ENCODE measurements around the gene PXYLP1.
A peak's percentile ranks its signal among the peaks of the same experiment; 100 is the strongest.
"Not testable (repeated sequence)": the region's sequence is repeated elsewhere in the genome, so short reads cannot be mapped to it uniquely, and the experiment has no call there.

The PXYLP1 gene

DNA sequence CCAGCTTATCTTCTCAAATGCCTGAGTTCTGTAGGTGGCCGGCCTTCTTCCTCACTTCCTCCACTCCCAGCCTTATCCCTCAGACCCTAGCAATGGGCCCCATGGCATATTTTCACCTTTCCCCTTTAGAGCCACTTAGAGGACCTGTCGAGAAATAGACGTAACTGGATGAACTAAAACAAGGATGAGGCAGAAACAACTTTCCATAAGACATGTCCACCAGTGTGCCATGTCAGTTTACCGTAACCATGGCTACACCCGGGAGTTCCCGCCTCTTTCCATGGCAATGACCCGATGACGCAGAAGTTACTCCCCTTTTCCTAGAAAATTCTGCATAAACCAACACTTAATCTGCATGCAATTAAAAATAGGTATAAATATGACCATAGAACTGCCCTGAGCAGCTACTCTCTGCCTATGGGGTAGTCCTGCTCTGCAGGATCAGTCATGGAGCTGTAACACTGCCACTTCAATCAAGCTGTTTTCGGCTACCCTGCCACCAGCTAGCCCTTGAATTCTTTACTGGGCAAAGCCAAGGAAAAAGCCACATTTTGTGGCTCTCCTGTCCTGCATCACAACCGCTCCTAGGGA is 81.6 kb downstream of the PXYLP1 start:
- no peak overlapping the region for H3K27ac ChIP-seq
- no peak for DNase-seq (ENCODE audit: low read depth, low spot score)

DNA sequence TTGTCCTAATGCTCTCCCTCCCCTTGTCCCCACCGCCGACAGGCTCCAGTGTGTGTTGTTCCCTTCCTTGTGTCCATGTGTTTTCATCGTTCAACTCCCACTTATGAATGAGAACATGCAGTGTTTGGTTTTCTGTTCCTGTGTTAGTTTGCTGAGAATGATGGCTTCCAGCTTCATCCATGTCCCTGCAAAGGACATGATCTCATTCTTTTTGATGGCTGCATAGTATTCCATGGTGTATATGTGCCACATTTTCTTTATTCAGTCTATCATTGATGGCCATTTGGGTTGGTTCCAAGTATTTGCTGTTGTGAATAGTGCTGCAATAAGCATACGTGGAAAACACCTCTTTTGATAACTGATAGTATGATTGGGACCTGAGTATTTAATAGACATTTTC is 82.8 kb downstream of the PXYLP1 start:
- DNase-seq (ENCODE audit: low read depth, low spot score), result not testable (repeated sequence)

DNA sequence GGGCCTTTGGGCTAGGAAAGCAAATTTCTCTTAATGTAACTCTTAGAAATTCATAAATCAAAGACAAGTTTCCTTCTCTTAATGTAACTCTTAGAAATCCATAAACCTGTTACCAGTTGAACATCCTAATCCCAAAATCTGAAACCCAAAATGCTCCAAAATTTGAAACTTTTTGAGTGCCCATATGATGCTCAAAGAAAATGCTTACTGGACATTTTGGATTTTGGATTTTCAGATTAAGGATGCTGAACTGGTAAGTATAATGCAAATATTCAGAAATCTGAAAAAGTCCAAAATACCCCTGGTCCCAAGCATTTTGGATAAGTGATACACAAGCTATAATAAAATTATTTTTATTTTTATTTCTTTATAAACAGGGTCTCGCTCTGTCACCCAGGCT is 85.2 kb downstream of the PXYLP1 start:
- H3K27ac ChIP-seq, result no peak overlapping the region
- no peak for DNase-seq (ENCODE audit: low read depth, low spot score)

More for the DNA sequence above, 82.8 kb downstream of the PXYLP1 start:
- H3K27ac ChIP-seq, result not testable (repeated sequence)

DNA sequence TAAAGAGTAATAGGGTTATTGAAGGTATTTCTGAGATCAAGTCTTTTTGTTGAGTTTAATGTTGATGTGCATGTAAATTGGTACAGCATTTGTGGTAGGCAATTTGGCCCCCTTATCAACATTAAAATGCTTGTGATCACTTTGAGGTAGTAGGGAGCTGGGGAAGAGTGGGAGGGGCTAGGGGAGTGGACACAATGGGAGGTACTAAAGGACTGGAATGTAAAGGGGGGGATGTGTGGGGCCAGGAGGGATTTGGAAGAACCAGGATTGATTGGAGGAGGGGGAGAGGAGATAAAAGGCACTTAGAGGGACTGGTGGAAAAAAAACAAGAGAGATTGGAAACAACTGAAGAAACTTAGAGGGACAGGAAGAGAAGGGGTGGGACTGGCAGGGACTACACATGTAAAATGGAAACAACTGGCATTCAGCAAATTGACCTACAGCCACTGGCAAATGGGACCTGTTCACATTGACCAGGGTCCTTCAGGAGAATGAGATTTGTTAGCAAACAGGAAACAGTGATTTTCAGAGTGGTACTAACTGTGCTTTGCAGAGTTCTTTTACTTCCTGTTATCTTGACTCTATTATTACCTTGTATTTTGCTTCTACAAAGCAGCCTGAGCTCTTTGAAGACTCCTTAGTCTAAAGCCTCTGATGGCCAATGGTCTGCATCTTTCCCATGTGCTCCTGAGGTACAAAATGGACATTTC is 88.9 kb downstream of the PXYLP1 start:
- no peak for DNase-seq (ENCODE audit: low read depth, low spot score)
- H3K27ac ChIP-seq, result no peak overlapping the region

DNA sequence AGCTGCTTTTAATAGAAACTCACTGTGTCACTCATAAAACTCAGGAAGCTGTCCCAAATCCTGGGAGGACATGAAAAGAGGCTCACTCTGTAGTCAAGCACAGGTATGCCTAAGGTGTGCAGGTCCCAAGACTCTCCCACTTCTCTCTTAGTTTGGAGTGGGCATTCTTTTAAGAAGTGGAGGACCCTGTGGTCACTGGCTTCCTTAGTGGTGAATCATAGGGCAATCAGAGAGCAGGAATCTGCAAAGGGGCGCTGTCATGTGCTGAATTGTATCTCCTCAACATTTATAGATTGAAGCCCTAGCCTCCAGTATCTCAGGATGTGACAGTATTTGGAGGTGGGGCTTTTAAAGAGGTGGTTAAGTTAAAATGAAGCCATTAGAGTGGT is 89.5 kb downstream of the PXYLP1 start:
- no peak overlapping the region for H3K27ac ChIP-seq
- DNase-seq (ENCODE audit: low read depth, low spot score), result no peak

DNA sequence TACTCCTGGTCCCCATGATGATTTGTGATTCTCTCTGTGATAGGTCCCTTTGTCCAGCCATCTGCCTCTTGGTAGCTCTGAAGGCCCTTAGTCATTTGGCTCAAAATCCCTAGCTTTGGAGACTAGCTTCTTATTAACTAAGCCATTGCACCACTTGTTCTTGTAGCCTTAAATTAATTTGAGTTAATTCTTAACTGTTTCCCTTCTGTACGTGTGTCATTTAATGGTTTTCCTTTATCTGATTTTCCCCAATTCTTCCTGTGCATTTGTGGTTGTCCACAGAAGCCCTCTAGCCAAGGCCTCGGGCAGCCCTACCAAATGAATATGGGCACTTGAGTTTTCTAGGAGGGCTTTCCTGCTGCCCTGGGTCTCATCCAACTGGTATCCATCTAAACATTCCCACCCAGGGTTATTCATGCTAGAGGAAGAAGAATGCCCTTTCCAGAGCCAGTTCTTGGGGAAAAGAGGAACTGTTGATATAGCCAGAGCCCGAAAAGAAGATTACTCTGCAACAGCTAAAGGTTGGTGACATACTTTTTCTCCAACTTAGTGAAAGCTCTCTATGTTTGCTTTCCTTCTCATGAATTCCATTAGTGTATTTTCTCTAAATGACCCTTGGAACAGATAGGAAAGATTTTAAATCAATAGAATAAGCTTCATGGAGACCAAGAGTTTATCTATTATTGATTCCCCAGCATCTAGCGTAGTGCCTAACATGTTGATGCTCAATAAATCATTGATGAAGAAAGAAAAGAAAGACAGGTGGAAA is 92.5 kb downstream of the PXYLP1 start:
- DNase-seq (ENCODE audit: low read depth, low spot score), result no peak
- H3K27ac ChIP-seq, result no peak overlapping the region

DNA sequence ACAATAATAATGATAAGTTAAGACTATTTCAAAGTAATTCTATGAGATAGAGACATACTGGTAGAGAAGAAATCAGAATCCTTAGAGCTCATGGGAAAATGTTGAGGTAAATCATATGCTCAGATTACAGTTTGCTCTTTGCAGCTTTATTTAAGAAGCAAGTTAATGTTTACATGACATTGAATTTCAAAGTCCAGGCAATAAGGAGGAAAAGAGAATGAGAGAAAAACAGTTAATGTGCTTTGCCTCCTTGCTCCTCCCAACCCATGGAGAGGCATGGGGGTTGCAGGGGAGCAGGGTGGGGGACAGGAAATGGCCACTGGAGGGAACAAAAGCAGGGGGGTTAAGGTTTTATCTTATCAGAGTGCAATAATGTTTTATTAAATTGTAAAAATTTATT is 94.5 kb downstream of the PXYLP1 start:
- no peak for DNase-seq (ENCODE audit: low read depth, low spot score)
- H3K27ac ChIP-seq, result no peak overlapping the region

DNA sequence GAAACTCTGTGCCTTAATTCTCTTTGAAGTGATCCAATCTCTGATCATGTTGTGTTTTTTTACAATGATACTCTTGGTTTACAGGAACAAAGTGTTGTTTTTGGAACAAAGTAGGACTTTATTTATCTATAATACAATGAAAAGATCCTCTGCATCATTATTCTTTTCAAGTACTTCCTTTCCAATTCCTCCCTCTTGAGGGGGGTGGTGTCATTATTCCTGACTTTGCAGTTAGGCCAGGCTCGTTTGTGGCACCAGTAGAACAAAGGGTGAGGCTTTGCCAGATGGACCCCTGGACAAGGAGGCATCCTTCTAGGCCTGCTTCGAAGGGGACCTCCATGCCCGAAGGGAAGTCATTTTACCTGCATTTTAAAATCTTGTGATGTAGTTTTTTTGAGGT is 95.0 kb downstream of the PXYLP1 start:
- H3K27ac ChIP-seq, result no peak overlapping the region
- no peak for DNase-seq (ENCODE audit: low read depth, low spot score)

DNA sequence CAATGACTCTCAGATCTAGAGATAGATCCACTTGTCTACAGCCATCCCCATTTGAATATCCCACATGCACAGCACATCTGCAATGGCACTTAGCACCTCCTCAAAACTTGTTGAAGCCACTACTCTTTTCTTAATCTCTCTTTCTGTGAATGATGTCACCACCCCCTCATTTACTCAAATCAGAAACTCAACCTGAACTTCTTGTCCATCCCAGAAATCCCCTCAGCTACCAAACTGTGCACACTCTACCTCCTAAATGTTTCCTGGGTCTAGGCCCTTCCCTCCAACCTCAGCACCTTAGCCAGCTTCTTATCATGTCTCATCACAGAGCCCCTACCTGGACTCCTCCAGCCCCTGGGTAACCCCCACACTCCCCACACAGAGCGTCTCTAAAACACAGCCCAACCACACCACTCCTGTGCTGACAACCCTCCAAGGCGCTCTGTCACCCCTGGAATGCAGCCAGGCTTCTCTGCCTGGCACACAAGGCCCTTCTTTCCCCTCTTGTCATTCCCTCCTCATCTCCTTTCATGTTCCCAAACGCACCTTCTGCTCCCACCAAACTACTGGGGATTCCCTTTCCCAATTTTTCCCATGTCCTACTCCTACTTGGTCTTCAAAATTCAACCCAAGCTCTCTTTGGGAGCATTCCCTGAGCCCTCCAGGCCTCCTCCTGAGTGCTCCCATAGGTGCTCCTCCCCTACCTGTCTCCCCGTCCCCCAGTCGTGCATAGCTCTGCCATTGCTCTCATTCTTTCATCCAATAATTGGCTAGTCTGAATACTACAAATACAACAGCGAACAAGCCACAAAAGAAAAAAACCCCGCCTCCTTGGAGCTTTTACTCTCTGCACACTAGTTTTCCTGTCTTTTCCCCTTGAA is 96.9 kb downstream of the PXYLP1 start:
- no peak overlapping the region for H3K27ac ChIP-seq
- DNase-seq (ENCODE audit: low read depth, low spot score), result no peak

DNA sequence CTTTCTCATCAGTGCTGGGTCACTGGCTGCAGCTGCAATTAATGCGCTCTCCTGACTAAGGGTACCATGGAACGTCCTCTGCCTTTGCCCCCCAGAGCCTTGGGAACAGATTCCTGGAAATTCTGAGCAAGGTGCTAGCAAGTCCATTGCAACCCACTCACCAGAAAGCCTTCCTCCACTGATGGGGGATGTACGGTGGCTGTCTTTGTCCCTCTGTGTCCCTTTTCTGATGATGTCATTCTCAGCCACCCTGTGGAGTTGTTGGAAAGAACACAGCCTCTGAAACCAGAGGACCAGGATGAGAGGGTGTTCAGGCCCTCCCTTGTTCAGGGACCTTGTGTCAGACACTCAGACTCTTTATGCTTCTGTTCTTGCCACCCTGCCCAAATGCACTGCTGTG is 98.6 kb downstream of the PXYLP1 start:
- DNase-seq (ENCODE audit: low read depth, low spot score), result no peak
- no peak overlapping the region for H3K27ac ChIP-seq

DNA sequence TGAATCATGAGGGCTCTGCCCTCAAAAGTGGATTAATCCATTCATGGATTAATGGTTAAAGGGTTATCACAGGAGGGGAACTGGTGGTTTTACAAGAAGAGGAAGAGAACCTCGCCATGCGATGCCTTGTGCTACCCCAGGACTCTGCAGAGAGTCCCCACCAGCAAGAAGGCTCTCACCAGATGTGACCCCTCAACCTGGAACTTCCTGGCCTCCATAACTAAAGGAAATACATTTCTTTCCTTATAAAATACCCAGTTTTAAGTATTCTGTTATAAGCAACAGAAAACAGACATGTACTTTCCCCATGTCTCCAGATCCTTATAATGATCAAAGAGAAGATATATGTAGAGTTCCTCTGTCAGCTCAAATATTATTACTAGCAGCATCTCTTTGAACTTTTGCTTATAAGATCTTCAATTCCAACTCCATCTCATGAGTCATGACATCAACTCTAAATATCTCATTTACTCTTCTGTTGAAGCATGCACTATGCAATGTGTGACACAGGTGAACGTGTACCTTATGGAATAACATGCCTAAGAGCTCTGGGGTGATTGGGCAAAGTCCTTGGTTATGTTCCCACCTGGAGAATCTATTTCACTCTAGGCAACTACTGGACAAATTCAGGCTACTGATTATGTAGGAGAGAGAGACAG is 99.2 kb downstream of the PXYLP1 start:
- DNase-seq (ENCODE audit: low read depth, low spot score), result no peak
- peak overlapping the region; percentile 67 for H3K27ac ChIP-seq

DNA sequence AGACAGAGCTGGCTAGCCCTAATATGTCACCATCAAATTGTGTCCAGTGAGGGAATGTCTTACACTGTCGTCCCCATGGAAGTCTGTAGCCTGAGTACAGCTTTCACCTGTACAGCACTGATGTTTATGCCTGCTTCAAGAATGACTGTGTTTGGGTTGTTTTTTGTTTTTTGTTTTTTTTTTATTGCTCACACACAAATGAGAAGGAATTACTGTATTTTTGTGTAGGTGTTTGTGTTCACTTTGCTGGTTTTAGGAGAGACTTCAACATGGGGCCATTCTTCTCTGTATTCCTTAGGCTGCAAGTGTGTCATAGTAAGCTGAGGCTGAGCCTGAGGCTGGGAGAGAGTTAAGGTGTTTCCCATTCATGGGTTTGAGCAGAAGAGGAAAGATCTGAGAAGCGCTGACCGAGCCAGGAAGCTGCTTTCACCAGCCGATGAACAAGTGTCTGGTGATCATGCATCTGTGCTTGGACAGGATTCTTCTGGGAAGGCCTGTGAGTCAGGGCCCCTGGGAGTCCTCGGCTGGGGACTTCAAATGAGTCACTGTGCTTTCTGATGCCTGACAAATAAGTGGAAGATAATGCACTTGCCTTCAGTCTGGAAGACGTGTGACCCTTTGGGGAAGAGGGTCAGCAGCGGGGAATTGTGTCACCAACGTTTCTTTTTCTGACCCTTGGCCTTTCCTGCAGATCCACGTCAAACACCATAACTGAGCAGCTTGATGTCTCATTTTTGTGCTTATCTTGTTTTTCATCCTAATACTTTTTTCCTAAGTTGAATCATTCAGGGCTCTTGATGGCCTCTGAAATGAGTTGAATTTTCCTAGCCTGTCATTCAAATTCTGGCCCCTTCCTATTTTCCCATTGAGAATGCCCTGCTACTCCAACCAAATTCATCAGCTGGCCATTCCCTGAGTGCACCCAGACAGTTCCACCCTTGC is 100.0 kb downstream of the PXYLP1 start:
- H3K27ac ChIP-seq, result peak overlapping the region; percentile 67
- peak; percentile 86 for DNase-seq (ENCODE audit: low read depth, low spot score)

DNA sequence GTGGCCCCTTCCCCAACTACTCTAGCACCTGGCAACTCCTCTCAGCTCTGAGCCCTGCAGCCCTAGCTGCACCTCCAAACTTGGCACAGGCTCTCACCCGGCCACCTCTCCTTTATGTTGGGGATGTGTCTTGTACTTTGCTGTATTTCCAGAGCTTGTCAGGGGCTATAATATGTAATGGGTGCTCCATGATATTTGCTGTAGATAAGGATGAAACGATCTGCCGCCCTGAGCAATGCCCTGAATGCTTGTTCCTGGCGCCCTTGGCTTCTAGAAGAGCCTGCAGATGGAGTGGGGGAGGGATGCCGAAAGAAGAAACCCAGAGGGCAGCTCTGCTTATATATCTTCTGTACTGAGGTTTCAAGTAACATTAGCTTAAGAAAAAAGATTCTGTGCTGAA is 100.8 kb downstream of the PXYLP1 start:
- H3K27ac ChIP-seq, result peak overlapping the region; percentile 67
- no peak for DNase-seq (ENCODE audit: low read depth, low spot score)

DNA sequence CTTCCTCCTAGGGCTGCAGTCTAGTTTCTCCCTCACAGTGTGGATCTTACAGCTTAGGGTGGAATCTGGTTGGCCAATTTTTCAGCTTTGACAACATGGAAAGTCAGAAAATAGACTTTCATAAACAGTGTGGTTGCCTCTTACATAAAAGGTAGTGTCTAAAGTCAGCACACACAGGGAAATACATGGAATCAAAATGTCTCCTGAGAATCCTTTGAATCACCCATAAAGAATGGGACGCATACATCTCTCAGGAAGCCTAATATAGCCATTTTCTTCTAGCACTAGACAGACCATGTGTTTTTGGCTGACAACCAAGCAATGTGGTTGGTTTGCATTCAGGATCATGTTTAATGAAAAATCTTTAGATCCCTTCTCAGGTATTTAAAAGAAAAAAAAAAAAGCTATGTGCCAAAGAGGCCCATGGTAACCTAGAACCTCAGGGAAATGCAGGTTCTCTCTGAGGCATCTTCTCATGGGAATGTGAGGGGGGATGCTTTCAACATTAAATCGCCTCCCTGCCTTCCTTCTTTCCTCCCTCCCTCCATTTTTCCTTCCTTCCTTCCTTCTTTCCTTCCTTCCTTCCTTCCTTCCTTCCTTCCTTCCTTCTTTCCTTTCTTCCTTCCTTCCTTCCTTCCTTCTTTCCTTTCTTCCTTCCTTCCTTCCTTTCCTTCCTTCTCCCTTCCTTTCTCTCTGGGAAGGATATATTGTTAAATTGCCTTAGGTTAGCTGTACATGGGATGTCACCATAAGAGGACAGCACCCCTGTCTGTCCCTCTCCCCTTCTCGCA is 102.4 kb downstream of the PXYLP1 start:
- no peak for DNase-seq (ENCODE audit: low read depth, low spot score)
- H3K27ac ChIP-seq, result no peak overlapping the region

DNA sequence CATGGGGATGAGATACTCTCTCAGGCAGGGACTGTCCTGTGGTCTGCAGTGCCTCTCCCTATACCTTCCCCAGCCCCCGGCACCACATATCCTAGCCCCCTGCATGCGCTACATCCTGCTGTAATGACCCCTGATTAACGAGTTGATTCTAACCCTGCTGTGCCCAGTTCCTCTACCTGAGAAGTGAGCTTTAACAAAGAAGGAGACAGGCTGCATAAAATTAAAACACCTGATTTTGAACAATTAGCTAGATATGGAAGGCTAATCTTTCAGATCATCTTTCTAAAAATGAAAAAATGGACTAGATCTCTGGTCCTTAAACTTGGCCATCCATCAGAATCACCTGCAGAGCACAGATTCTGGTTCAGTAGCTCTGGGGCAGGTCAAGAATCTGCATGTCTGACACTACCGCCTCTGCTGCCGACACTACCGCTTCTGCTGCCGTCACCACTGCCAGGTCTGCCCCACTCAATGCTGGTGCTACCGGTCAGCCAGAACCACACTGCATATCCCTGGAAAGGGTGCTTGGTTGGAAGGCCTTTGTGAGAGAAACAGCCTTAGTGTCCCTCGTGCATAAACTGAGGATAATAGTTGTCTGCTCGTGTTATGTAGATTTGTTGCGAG is 103.1 kb downstream of the PXYLP1 start:
- DNase-seq (ENCODE audit: low read depth, low spot score), result no peak

DNA sequence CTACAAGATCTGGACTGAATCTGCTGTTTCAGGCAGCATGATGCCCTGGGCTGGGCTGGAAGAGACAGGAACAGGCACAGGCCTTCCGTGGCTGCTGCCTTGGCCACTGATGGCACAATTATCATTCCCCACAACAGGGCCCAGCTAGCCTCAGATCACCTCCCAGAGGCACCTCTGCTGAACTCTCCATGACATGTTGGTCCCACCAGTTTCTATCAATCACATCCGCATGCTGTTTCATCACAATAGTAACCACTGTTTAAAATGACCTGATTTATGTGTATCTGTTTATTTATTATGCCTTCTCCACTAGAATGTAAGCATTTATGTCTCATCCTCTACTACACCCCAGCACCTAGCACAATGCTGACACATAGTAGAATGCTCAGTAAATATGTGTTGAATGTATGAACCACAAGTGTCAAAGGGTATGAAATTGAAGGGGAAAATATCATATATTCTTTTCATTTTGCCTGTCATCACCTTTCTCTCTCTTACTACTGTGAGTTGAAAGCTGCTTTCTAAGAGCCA is 104.0 kb downstream of the PXYLP1 start:
- DNase-seq (ENCODE audit: low read depth, low spot score), result peak; percentile 8
- peak overlapping the region; percentile 87 for H3K27ac ChIP-seq

More for the DNA sequence above, 103.1 kb downstream of the PXYLP1 start:
- H3K27ac ChIP-seq, result no peak overlapping the region

Measured in epithelial cell of prostate (primary cell).